SK-N-SH (cell line): Measurements from ENCODE around the gene CCT4. TPM values are rescaled to one million over a fixed set of nuclear protein-coding genes. Genes with fewer than 3 reads are reported as not detected.

Experiments used
- CTCF ChIA-PET: fragments of 300-600, 350-600 bp; formaldehyde crosslinking; extraction: SDS; loops from one replicate; lab custom pipeline; 2021; lab: Yijun Ruan, JAX
- POLR2A ChIA-PET: fragments of 350-600 bp; sonication (Branson Sonifier 250); formaldehyde crosslinking; extraction: SDS; loops from one replicate; lab custom pipeline; 2020; ENCODE audit warnings: antibody characterized with exemption, inconsistent platforms; lab: Yijun Ruan, JAX
- DNase-seq: peaks from one replicate; pipeline ENCODE4 v3.0.0; 2012
- H2AFZ ChIP-seq: fragments of 200-600 bp; sonication (generic); 2 replicates; pipeline ENCODE4 v1.8.1; 2016; ENCODE audit warnings: antibody characterized with exemption, mild to moderate bottlenecking, low read depth
- H3F3A ChIP-seq: fragments of 200-600 bp; sonication (generic); replicated peaks from 2 replicates; pipeline ENCODE3; 2016; ENCODE audit warnings: antibody characterized with exemption, mild to moderate bottlenecking; ENCODE audit not compliant: insufficient read depth
- H3K27ac ChIP-seq, 2 experiments: fragments of 200-500 bp in 1 of 2; fragments of 200-600 bp in 1 of 2; sonication (Bioruptor generic) in 1 of 2; sonication (generic), shearing (Covaris generic) in 1 of 2; 2 replicates each; pipeline versions ENCODE4 v1.5.1 to v1.6.1; 2014 to 2016; ENCODE audit warnings: low read depth in 2 of 2, inconsistent platforms in 1 of 2, low read length in 1 of 2, mild to moderate bottlenecking in 1 of 2, mixed read lengths in 1 of 2
- H3K27me3 ChIP-seq: fragments of 200-600 bp; sonication (generic), shearing (Covaris generic); 2 replicates; pipeline ENCODE4 v1.6.1; 2016; ENCODE audit warnings: mixed run types; ENCODE audit not compliant: insufficient read depth
- H3K36me3 ChIP-seq, 2 experiments: fragments of 200-500 bp in 1 of 2; fragments of 200-600 bp in 1 of 2; sonication (Bioruptor generic) in 1 of 2; sonication (generic) in 1 of 2; replicated peaks in 1 of 2; 2 replicates each; pipeline versions ENCODE3 to v1.5.1; 2014 to 2016; ENCODE audit warnings: low read length in 1 of 2, mild to moderate bottlenecking in 1 of 2; ENCODE audit not compliant: insufficient read depth in 2 of 2, control insufficient read depth in 1 of 2
- H3K4me1 ChIP-seq, 2 experiments: fragments of 200-500 bp in 1 of 2; fragments of 200-600 bp in 1 of 2; sonication (Bioruptor generic) in 1 of 2; sonication (generic), shearing (Covaris generic) in 1 of 2; 2 replicates each; pipeline versions ENCODE4 v1.5.1 to v1.6.1; 2014 to 2016; ENCODE audit warnings: low read depth in 1 of 2, low read length in 1 of 2, mixed run types in 1 of 2; ENCODE audit not compliant: insufficient read depth in 2 of 2, control insufficient read depth in 1 of 2
- H3K4me2 ChIP-seq: fragments of 200-600 bp; sonication (generic), shearing (Covaris generic); 2 replicates; pipeline ENCODE4 v1.6.1; 2017; ENCODE audit warnings: mixed run types
- H3K4me3 ChIP-seq, 2 experiments: fragments of 200-500 bp in 1 of 2; fragments of 200-600 bp in 1 of 2; sonication (Bioruptor generic) in 1 of 2; sonication (generic), shearing (Covaris generic) in 1 of 2; 2 replicates each; pipeline versions ENCODE4 v1.5.1 to v1.8.1; 2014 to 2016; ENCODE audit warnings: low read depth in 2 of 2, inconsistent platforms in 1 of 2, low read length in 1 of 2, mild to moderate bottlenecking in 1 of 2, mixed read lengths in 1 of 2, moderate library complexity in 1 of 2
- H3K79me2 ChIP-seq: fragments of 200-600 bp; sonication (generic); 2 replicates; pipeline ENCODE4 v1.8.1; 2017; ENCODE audit warnings: mild to moderate bottlenecking; ENCODE audit not compliant: insufficient read depth
- H3K9ac ChIP-seq: fragments of 200-600 bp; sonication (generic); 2 replicates; pipeline ENCODE4 v1.6.1; 2017; ENCODE audit warnings: mixed run types
- H3K9me2 ChIP-seq: fragments of 200-600 bp; sonication (generic); 2 replicates; pipeline ENCODE4 v1.6.1; 2017; ENCODE audit warnings: mixed run types
- H3K9me3 ChIP-seq: fragments of 200-600 bp; sonication (generic); 2 replicates; pipeline ENCODE4 v1.6.1; 2017; ENCODE audit warnings: mixed run types, mild to moderate bottlenecking, moderate library complexity
- H4K20me1 ChIP-seq: fragments of 200-600 bp; sonication (generic); 2 replicates; pipeline ENCODE4 v1.6.1; 2017; ENCODE audit warnings: mild to moderate bottlenecking, mixed run types; ENCODE audit not compliant: insufficient read depth
- CHD2 ChIP-seq: fragments of 150-350 bp; IDR thresholded peaks from 2 replicates; pipeline ENCODE4 v1.6.1; 2018; ENCODE audit warnings: low read length; ENCODE audit not compliant: partially characterized antibody
- ELF1 ChIP-seq: IDR thresholded peaks from 2 replicates; pipeline ENCODE4 v1.4.0; 2012
- FOSL2 ChIP-seq: IDR thresholded peaks from 2 replicates; pipeline ENCODE4 v1.4.0; 2012; ENCODE audit warnings: low read depth, mild to moderate bottlenecking, moderate library complexity, borderline replicate concordance
- FOXJ3 ChIP-seq: sonication (generic); formaldehyde crosslinking; IDR thresholded peaks from 2 replicates; pipeline ENCODE4 v1.5.1; 2020; ENCODE audit warnings: mild to moderate bottlenecking, missing genetic modification reagents
- FOXM1 ChIP-seq: IDR thresholded peaks from 2 replicates; pipeline ENCODE4 v1.4.0; 2012; ENCODE audit warnings: low read depth, mild to moderate bottlenecking
- GABPA ChIP-seq: IDR thresholded peaks from 2 replicates; pipeline ENCODE4 v1.4.0; 2012; ENCODE audit warnings: low read depth, mild to moderate bottlenecking
- MEF2A ChIP-seq: IDR thresholded peaks from 2 replicates; pipeline ENCODE4 v1.4.0; 2012; ENCODE audit warnings: low read depth, borderline replicate concordance
- MXI1 ChIP-seq: IDR thresholded peaks from 2 replicates; pipeline ENCODE4 v1.6.1; 2012; ENCODE audit warnings: mild to moderate bottlenecking, low read depth, low read length, improper control_type of control experiment
- NFIC ChIP-seq: IDR thresholded peaks from 2 replicates; pipeline ENCODE4 v1.4.0; 2012; ENCODE audit warnings: borderline replicate concordance
- NRF1 ChIP-seq: IDR thresholded peaks from 2 replicates; pipeline ENCODE4 v1.6.1; 2012; ENCODE audit warnings: low read depth, mild to moderate bottlenecking, low read length
- POLR2AphosphoS5 ChIP-seq: IDR thresholded peaks from 2 replicates; pipeline ENCODE4 v1.6.1; 2012; ENCODE audit warnings: low read depth, low read length
- RCOR1 ChIP-seq: fragments of 150-350 bp; IDR thresholded peaks from 2 replicates; pipeline ENCODE4 v1.6.1; 2017; ENCODE audit warnings: antibody characterized with exemption, low read length
- SIN3A ChIP-seq: IDR thresholded peaks from 2 replicates; pipeline ENCODE4 v1.6.1; 2012; ENCODE audit warnings: low read depth, mild to moderate bottlenecking, low read length, moderate library complexity, borderline replicate concordance
- TAF1 ChIP-seq: IDR thresholded peaks from 2 replicates; pipeline ENCODE4 v1.6.1; 2012; ENCODE audit warnings: low read depth, mild to moderate bottlenecking, low read length, moderate library complexity, borderline replicate concordance
- TCF12 ChIP-seq: IDR thresholded peaks from 2 replicates; pipeline ENCODE4 v1.4.0; 2012
- WGBS: methylation state at CpG from one replicate; pipeline ENCODE4 v1.1.6; 2017; ENCODE audit warnings: low lambda C conversion rate; 5-methylcytosine and 5-hydroxymethylcytosine counted together
- polyA plus RNA-seq, 3 experiments: library from polyadenylated mRNA; depleted of rRNA; stranded (reverse); fragments of >200 nt; gene quantifications; 2 replicates each; pipeline ENCODE4 v1.2.3, GENCODE V29; 2012
- TF ChIP-seq, protein P1 (sequence below): fragments of 150-350 bp; IDR thresholded peaks from 2 replicates; pipeline ENCODE4 v1.6.1; 2016; ENCODE audit warnings: mild to moderate bottlenecking, low read depth, low read length
- TF ChIP-seq, protein P2 (sequence below): fragments of 150-350 bp; IDR thresholded peaks from 2 replicates; pipeline ENCODE4 v1.6.1; 2017; ENCODE audit warnings: antibody characterized with exemption, low read length, low read depth, borderline replicate concordance
- TF ChIP-seq, protein P3 (sequence below): IDR thresholded peaks from 2 replicates; pipeline ENCODE4 v1.6.1; 2012; ENCODE audit warnings: mild to moderate bottlenecking, low read depth, low read length, moderate library complexity

The CCT4 gene
- polyA plus RNA-seq, 1 of the 3 experiments (the other 2 are of a cell fraction): 75.0 TPM

DNA sequence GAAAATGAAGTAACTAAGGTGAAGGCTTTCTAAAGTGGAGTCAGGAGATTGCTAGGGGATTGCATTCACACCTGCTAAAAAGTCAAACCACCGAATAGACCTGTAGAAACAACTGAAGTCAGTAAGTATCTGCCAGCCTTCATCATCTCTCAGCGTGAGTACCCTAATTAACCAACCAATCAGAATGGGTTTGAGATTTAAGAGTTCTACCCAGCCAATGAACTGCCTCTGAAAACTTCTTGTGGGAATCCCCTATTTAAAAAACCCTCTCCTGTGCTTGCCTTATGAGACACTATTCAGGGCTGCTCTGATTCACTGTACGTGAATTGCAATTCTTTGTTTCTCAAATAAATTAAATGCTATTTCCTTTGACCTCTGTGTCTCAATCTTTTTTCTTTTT lies 31.2 kb downstream of the CCT4 start:
- Histone ChIP-seq H3K4me3 (no peak overlapping the region), H3K27ac (no peak overlapping the region), H3K9ac (no peak overlapping the region), H3F3A (peaks cover 3% of the 10 kb centered on the region), H4K20me1 (no peaks in the 10 kb centered on the region), H3K9me3 (no peaks in the 10 kb centered on the region), H3K36me3 (no peaks in the 10 kb centered on the region), H3K4me2 (no peak overlapping the region), H3K27me3 (no peaks in the 10 kb centered on the region), H3K9me2 (no peaks in the 10 kb centered on the region), H2AFZ (no peak overlapping the region), H3K79me2 (no peaks in the 10 kb centered on the region), H3K4me1 (peaks cover 0 to 4% of the 10 kb centered on the region in 2 experiments; a peak in 1 of 4 replicates)
- CTCF ChIA-PET: interaction anchor here (0.6 kb wide), 1 partner anchor 14 kb away, joined by 3 read pairs; no protein-coding TSS in a partner anchor
- TF ChIP-seq NRF1 (no peak), FOXJ3 (CRISPR knock-in tag) (no peak), MXI1 (no peak), GABPA (no peak), FOSL2 (no peak), SIN3A (no peak), MEF2A (no peak), RCOR1 (no peak)
- TF ChIP-seq, protein P1, sequence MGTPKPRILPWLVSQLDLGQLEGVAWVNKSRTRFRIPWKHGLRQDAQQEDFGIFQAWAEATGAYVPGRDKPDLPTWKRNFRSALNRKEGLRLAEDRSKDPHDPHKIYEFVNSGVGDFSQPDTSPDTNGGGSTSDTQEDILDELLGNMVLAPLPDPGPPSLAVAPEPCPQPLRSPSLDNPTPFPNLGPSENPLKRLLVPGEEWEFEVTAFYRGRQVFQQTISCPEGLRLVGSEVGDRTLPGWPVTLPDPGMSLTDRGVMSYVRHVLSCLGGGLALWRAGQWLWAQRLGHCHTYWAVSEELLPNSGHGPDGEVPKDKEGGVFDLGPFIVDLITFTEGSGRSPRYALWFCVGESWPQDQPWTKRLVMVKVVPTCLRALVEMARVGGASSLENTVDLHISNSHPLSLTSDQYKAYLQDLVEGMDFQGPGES: no peak
- TF ChIP-seq, protein P2, sequence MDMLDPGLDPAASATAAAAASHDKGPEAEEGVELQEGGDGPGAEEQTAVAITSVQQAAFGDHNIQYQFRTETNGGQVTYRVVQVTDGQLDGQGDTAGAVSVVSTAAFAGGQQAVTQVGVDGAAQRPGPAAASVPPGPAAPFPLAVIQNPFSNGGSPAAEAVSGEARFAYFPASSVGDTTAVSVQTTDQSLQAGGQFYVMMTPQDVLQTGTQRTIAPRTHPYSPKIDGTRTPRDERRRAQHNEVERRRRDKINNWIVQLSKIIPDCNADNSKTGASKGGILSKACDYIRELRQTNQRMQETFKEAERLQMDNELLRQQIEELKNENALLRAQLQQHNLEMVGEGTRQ: no peak
- 81% methylated on average over 3 of the region's 3 CpGs for WGBS
- no peak for DNase-seq
- POLR2A ChIA-PET: no interaction called here

- DNase-seq: no peak
- CTCF ChIA-PET: interaction anchor here (0.8 to 1.4 kb wide), 5 partner anchors 11 to 320 kb away, joined by 3 to 6 read pairs (median 4); no protein-coding TSS in a partner anchor
- 55% methylated on average over 4 of the region's 9 CpGs for WGBS
- H4K20me1 ChIP-seq: no peaks in the 10 kb centered on the region
- TF ChIP-seq TAF1 (no peak), TCF12 (no peak), NFIC (no peak), CHD2 (no peak), FOXM1 (no peak), POLR2AphosphoS5 (no peak), ELF1 (no peak), RCOR1 (no peak), FOSL2 (no peak)
- TF ChIP-seq, protein P3, sequence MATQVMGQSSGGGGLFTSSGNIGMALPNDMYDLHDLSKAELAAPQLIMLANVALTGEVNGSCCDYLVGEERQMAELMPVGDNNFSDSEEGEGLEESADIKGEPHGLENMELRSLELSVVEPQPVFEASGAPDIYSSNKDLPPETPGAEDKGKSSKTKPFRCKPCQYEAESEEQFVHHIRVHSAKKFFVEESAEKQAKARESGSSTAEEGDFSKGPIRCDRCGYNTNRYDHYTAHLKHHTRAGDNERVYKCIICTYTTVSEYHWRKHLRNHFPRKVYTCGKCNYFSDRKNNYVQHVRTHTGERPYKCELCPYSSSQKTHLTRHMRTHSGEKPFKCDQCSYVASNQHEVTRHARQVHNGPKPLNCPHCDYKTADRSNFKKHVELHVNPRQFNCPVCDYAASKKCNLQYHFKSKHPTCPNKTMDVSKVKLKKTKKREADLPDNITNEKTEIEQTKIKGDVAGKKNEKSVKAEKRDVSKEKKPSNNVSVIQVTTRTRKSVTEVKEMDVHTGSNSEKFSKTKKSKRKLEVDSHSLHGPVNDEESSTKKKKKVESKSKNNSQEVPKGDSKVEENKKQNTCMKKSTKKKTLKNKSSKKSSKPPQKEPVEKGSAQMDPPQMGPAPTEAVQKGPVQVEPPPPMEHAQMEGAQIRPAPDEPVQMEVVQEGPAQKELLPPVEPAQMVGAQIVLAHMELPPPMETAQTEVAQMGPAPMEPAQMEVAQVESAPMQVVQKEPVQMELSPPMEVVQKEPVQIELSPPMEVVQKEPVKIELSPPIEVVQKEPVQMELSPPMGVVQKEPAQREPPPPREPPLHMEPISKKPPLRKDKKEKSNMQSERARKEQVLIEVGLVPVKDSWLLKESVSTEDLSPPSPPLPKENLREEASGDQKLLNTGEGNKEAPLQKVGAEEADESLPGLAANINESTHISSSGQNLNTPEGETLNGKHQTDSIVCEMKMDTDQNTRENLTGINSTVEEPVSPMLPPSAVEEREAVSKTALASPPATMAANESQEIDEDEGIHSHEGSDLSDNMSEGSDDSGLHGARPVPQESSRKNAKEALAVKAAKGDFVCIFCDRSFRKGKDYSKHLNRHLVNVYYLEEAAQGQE: no peak
- TF ChIP-seq, all 33 proteins: peak for 0
- Histone ChIP-seq H3K4me1 (peaks cover 0 to 4% of the 10 kb centered on the region in 2 experiments; a peak in 1 of 4 replicates), H3K27me3 (no peaks in the 10 kb centered on the region), H3K9me3 (no peaks in the 10 kb centered on the region), H3K27ac (peak overlapping the region in 1 of 2 experiments; percentile 96; a peak in 2 of 4 replicates), H3K36me3 (no peaks in the 10 kb centered on the region), H3K9me2 (no peaks in the 10 kb centered on the region), H3K9ac (peak overlapping the region; percentile 41; the same call in 1 of the 2 replicates), H2AFZ (peak overlapping the region; percentile 91), H3K4me3 (peak overlapping the region; percentile 85 to 94), H3K4me2 (peak overlapping the region; percentile 91), H3K79me2 (no peaks in the 10 kb centered on the region), H3F3A (peaks cover 3% of the 10 kb centered on the region)
- POLR2A ChIA-PET: no interaction called here
Measured at GRCh38 chr2:61855318-61855613, 33.2 kb downstream of the CCT4 start.
